ENCODE measurements around the gene NEK9. TPM values are rescaled to one million over a fixed set of nuclear protein-coding genes. Genes with fewer than 3 reads are reported as not detected.

NEK9 gene
- total and polyA plus RNA-seq, 4 donors = 23.1 to 76.3 (median 53.3) TPM

DNA sequence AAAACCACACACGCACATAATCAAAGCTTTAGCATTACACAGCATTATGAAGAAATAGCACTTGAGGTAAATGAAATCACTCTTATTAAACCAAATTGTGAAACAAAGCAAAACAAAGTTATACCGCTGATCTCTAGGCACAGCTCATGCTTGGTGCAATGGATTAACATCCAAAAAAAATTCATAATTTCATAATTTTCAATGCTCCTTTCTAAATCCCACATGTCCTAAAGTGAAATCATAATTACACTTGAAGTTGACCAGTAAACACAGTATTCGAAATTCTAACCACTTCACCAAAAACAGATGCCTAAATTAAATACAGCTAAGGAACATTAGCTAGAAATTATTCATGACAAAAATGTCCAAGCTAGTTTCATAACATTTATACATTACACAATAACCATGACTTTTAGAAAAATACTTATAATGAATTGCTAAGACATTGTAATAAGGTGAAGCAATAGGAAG is 77.1 kb downstream of the NEK9 start:
- 39 to 48% methylated on average over 3 of the region's 3 CpGs for WGBS, 2 donors
- no peak for ATAC-seq (ENCODE audit: insufficient read depth, low FRiP score)
- DNase-seq = no peak
- no peak overlapping the region for H3K27ac ChIP-seq (ENCODE audit: low read depth in 1 of 2, low read length in 1 of 2)
- H3K4me1 ChIP-seq (ENCODE audit: control insufficient read depth in 5 of 5, insufficient read depth in 5 of 5, low read length in 5 of 5) = peaks cover 5 to 62% (median 10%) of the 10 kb centered on the region in 5 donors
- H3K4me3 ChIP-seq = no peak overlapping the region
- no peak overlapping the region for H3K9ac ChIP-seq (ENCODE audit: insufficient read depth in 1 of 2, low read length in 2 of 2)
- no peak for TF ChIP-seq CTCF (IDR thresholded peaks at IDR 0.05; ENCODE audit: control extremely low read depth, extremely low read depth)
- H3K27me3 ChIP-seq (ENCODE audit: control insufficient read depth in 3 of 3, insufficient read depth in 3 of 3, low read length in 2 of 3) = no peaks in the 10 kb centered on the region
- H3K36me3 ChIP-seq (ENCODE audit: control insufficient read depth in 4 of 4, insufficient read depth in 4 of 4, low read length in 4 of 4) = peaks cover 0 to 7% (median 0%) of the 10 kb centered on the region in 4 donors
- no peaks in the 10 kb centered on the region for H3K9me3 ChIP-seq (ENCODE audit: control insufficient read depth in 4 of 4, insufficient read depth in 3 of 4, low read length in 3 of 4)

DNA sequence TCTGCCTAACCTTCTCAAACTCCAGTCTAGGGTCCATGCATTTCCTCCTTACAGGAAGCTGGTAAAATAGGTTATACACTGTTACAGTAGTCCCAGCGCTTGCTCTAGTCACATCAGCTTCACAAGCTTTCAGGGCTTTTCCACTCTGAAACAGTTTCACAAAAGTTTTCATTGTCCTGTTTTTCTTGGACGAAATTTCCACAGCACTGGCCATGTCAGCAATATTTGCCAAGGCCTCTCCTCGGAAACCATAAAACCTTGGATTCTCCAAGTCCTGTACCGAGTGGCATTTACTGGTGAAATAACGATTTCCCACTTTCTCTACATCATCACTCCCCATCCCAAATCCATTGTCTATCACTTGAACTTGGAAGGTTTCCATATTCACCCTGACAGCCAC is 77.7 kb downstream of the NEK9 start:
- no peaks in the 10 kb centered on the region for H3K9me3 ChIP-seq (ENCODE audit: control insufficient read depth in 4 of 4, insufficient read depth in 3 of 4, low read length in 3 of 4)
- H3K4me3 ChIP-seq = no peak overlapping the region
- WGBS, 2 donors = 82 to 92% methylated on average over 5 of the region's 5 CpGs
- peaks cover 5 to 64% (median 10%) of the 10 kb centered on the region in 5 donors for H3K4me1 ChIP-seq (ENCODE audit: control insufficient read depth in 5 of 5, insufficient read depth in 5 of 5, low read length in 5 of 5)
- no peak for TF ChIP-seq CTCF (IDR thresholded peaks at IDR 0.05; ENCODE audit: control extremely low read depth, extremely low read depth)
- ATAC-seq (ENCODE audit: insufficient read depth, low FRiP score) (no peak), DNase-seq (no peak)
- peaks cover 0 to 7% (median 0%) of the 10 kb centered on the region in 4 donors for H3K36me3 ChIP-seq (ENCODE audit: control insufficient read depth in 4 of 4, insufficient read depth in 4 of 4, low read length in 4 of 4)
- no peak overlapping the region for H3K9ac ChIP-seq (ENCODE audit: insufficient read depth in 1 of 2, low read length in 2 of 2)
- H3K27me3 ChIP-seq (ENCODE audit: control insufficient read depth in 3 of 3, insufficient read depth in 3 of 3, low read length in 2 of 3) = no peaks in the 10 kb centered on the region
- H3K27ac ChIP-seq (ENCODE audit: low read depth in 1 of 2, low read length in 1 of 2) = peak overlapping the region in 1 of 2 donors; percentile 74

- Histone ChIP-seq H3K9me3 (ENCODE audit: control insufficient read depth in 4 of 4, insufficient read depth in 3 of 4, low read length in 3 of 4) (no peaks in the 10 kb centered on the region), H3K4me1 (ENCODE audit: control insufficient read depth in 5 of 5, insufficient read depth in 5 of 5, low read length in 5 of 5) (peaks cover 0 to 64% (median 10%) of the 10 kb centered on the region in 5 donors), H3K36me3 (ENCODE audit: control insufficient read depth in 4 of 4, insufficient read depth in 4 of 4, low read length in 4 of 4) (peaks cover 0 to 7% (median under 1%) of the 10 kb centered on the region in 4 donors), H3K27ac (ENCODE audit: low read depth in 1 of 2, low read length in 1 of 2) (no peak overlapping the region), H3K4me3 (no peak overlapping the region), H3K27me3 (ENCODE audit: control insufficient read depth in 3 of 3, insufficient read depth in 3 of 3, low read length in 2 of 3) (no peaks in the 10 kb centered on the region), H3K9ac (ENCODE audit: insufficient read depth in 1 of 2, low read length in 2 of 2) (no peak overlapping the region)
- TF ChIP-seq CTCF (IDR thresholded peaks at IDR 0.05; ENCODE audit: control extremely low read depth, extremely low read depth) = no peak
- DNase-seq (no peak), ATAC-seq (ENCODE audit: insufficient read depth, low FRiP score) (no peak)
- WGBS, 2 donors = 86 to 91% methylated on average over 2 of the region's 2 CpGs
These were observed 78.7 kb downstream of the NEK9 start for GRCh38 chr14:75048101-75048500.

DNA sequence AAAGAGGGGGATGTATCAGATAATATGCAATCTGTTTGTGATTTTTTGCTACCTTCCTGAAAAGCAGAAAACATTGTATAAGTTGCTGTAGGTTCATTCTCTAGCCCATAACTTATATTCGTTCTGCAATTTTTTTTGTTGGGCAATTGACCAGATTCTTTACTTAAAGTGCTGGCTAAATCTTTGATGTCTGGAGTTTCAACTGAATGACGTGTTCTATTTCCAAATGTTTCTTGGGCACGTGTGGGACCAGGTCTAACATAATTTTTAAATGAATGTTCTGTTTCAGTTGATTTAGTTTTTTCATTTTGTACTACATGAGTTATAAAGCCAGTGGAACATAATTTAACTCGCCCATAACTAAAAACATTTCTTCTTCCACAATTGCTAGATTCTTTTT is 79.3 kb downstream of the NEK9 start:
- ATAC-seq (ENCODE audit: insufficient read depth, low FRiP score) = no peak
- Histone ChIP-seq H3K36me3 (ENCODE audit: control insufficient read depth in 4 of 4, insufficient read depth in 4 of 4, low read length in 4 of 4) (peaks cover 0 to 7% (median 1%) of the 10 kb centered on the region in 4 donors), H3K27me3 (ENCODE audit: control insufficient read depth in 3 of 3, insufficient read depth in 3 of 3, low read length in 2 of 3) (no peaks in the 10 kb centered on the region), H3K9me3 (ENCODE audit: control insufficient read depth in 4 of 4, insufficient read depth in 3 of 4, low read length in 3 of 4) (no peaks in the 10 kb centered on the region), H3K27ac (ENCODE audit: low read depth in 1 of 2, low read length in 1 of 2) (no peak overlapping the region), H3K9ac (ENCODE audit: insufficient read depth in 1 of 2, low read length in 2 of 2) (no peak overlapping the region), H3K4me3 (no peak overlapping the region), H3K4me1 (ENCODE audit: control insufficient read depth in 5 of 5, insufficient read depth in 5 of 5, low read length in 5 of 5) (peaks cover 1 to 63% (median 10%) of the 10 kb centered on the region in 5 donors)
- 85 to 94% methylated on average over 4 of the region's 4 CpGs for WGBS, 2 donors
- no peak for DNase-seq
- TF ChIP-seq CTCF (IDR thresholded peaks at IDR 0.05; ENCODE audit: control extremely low read depth, extremely low read depth) = no peak

Data from lung (tissue), 12 donors.